ENCODE data around the gene CNN2.

Gene CNN2

GRCh38 chr19:996051-996838 is 30.2 kb upstream of the CNN2 start:
- peak; percentile 72 for DNase-seq

- DNase-seq: no peak
Measured at GRCh38 chr19:998064-998463, 28.3 kb upstream of the CNN2 start.

GRCh38 chr19:999379-999719 is 27.1 kb upstream of the CNN2 start:
- DNase-seq: no peak

- peak; percentile 38 for DNase-seq
Measured at GRCh38 chr19:1000095-1000494, 26.3 kb upstream of the CNN2 start, which contains the start of gene GRIN3B. Gene GRIN3B, plus strand, starts transcription at chr19:1000419. Its CDS starts 19 bp downstream, at chr19:1000438.

GRCh38 chr19:1000591-1001537 is 25.5 kb upstream of the CNN2 start:
- no peak for DNase-seq

- DNase-seq: peak; percentile 61
Measured at GRCh38 chr19:1001538-1002166, 24.8 kb upstream of the CNN2 start.

GRCh38 chr19:1002600-1002999 is 23.8 kb upstream of the CNN2 start:
- no peak for DNase-seq

GRCh38 chr19:1003283-1003682 is 23.1 kb upstream of the CNN2 start:
- DNase-seq: no peak

GRCh38 chr19:1004204-1004802 is 22.1 kb upstream of the CNN2 start:
- DNase-seq: no peak

GRCh38 chr19:1004803-1005664 is 21.4 kb upstream of the CNN2 start:
- DNase-seq: no peak

- no peak for DNase-seq
Measured at GRCh38 chr19:1006711-1007398, 19.6 kb upstream of the CNN2 start.

GRCh38 chr19:1007399-1008251 is 18.8 kb upstream of the CNN2 start:
- DNase-seq: no peak

GRCh38 chr19:1008268-1009040 is 18.0 kb upstream of the CNN2 start:
- no peak for DNase-seq

GRCh38 chr19:1009041-1009980 is 17.1 kb upstream of the CNN2 start:
- no peak for DNase-seq

- no peak for DNase-seq
Measured at GRCh38 chr19:1009981-1010538, 16.3 kb upstream of the CNN2 start.

GRCh38 chr19:1010586-1011510 is 15.6 kb upstream of the CNN2 start:
- no peak for DNase-seq

GRCh38 chr19:1011831-1012333 is 14.5 kb upstream of the CNN2 start:
- DNase-seq: no peak
